Activated naive CD4-positive, alpha-beta T cell treated with Interleukin-2 at 50 U/mL for 16 hours (primary cell): Measurements from ENCODE around the gene SERGEF.

Experiments
- DNase-seq: peaks from one replicate; pipeline ENCODE4 v3.0.0-alpha.2; 2020

Gene SERGEF

GRCh38 chr11:18012906-18013781 is at the start of gene SERGEF:
SERGEF (minus strand) TSS chr11:18013047; CDS start chr11:18013010, 37 bp downstream.
- DNase-seq: peak; percentile 92

DNA sequence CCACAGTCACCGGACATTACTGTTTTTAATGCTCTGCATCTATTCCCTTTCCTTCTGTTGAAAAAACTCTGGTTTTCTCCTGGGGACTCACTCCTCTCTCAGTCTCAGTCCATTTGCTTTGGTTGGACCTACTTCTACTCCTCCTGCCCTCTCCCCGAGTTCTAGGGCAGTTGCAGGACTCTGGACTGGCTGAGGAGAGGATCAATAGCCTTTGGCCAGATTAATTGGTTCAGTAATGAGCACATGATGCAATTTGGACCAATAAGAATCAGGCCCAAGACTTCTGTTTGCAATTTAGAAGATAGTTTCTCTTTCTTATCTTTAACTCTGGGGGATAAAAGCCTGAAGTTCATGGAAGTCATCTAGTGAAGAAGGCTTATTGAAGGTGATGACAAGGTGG is 48.5 kb upstream of the SERGEF start:
- DNase-seq: no peak

DNA sequence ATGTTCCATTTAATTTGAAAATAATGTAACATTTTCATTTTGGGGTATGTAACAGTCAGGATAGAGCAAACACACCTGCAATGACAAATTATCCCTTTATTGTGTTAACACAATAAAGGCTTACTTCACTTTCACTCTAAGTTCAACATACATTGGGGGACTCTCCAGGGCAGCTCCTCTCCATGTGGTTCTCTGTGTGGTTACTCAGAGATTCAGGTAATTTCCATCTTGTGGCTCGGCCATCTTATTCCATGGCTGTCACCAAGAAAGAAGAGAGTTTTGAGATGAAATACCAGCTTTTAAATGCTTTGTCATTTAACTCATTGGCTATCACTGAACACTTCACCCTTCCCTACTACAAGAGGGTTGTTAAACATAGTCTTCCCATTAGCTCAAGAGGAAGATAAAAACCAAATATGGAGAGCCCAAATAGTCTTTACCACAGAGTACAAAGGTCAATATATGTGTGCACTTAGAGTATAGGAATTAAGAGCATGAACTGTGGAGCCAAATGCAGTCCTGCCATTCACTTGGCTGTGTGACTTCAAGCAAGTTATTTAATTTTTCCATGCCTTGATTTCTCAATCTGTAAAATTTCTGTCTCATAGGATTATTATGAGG is 43.8 kb upstream of the SERGEF start:
- no peak for DNase-seq

- no peak for DNase-seq
These were observed 41.8 kb upstream of the SERGEF start for GRCh38 chr11:18054511-18055103.

DNA sequence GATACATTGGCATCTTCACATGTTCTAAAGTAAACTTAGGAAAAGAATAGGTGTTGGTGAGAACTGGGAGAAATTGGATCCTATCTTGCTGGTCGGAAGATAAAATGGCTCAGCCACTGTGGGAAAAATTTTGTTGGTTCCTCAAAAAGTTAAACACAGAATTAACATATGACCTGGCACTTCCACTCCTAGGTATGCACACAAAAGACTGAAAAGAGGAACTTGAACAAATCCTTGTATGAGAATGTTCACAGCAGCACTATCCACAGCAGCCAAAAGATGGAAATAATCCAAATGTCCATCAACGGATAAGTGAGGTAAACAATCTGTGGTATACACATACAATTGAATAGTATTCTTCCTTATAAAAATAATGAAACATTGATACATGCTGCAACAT is 38.0 kb upstream of the SERGEF start:
- DNase-seq: no peak

GRCh38 chr11:18046116-18046777 is 33.4 kb upstream of the SERGEF start, which contains the start of gene TPH1:
TPH1 (minus strand) TSS chr11:18046269; CDS start chr11:18040762, 5,507 bp downstream.
- DNase-seq: no peak

DNA sequence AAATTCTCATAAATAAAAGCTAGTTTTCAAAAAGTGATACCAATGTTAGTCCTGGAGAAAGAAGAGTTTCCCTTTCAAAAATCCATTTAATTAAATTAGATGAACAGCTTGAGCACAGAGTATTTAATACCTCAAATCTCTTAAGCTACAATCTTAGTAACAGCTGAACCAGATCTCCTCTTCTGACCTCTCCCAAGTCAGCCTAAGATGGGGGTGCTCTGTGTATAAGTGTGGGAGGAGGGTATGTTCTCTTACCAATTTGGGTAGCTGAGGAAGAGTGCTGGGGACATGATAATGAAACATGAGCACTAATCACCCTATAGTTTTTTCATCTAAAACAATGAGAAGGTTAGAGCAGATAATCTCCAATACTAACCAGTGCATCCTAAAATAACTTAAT is 23.6 kb upstream of the SERGEF start:
- no peak for DNase-seq

DNA sequence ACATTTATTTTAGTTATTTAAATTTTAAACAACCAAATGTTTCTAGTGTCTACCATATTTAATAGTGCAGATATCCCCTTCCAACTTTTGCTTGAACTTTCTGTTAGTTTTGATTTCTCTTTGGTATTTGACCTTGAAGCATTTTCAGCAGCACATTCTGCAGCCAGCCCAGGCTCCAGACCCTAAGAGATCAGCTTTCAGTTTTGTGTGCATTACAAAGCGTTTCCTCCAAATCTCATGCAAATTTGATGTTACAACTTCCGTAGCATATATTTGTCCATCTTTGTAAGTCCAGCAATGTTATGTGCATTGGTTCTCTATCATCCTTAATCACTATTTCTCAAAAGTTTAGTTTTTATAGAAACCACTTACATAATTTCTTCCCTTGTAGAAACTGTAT is 14.6 kb upstream of the SERGEF start:
- no peak for DNase-seq

- DNase-seq: no peak
These were observed 9.6 kb upstream of the SERGEF start for GRCh38 chr11:18022419-18022818.

GRCh38 chr11:18019650-18020049 is 6.8 kb upstream of the SERGEF start:
- DNase-seq: no peak

GRCh38 chr11:18016789-18017188 is 3.9 kb upstream of the SERGEF start:
- no peak for DNase-seq

GRCh38 chr11:18014876-18015275 is 2.0 kb upstream of the SERGEF start:
- no peak for DNase-seq

GRCh38 chr11:18013790-18014507 is 1.1 kb upstream of the SERGEF start:
- no peak for DNase-seq

DNA sequence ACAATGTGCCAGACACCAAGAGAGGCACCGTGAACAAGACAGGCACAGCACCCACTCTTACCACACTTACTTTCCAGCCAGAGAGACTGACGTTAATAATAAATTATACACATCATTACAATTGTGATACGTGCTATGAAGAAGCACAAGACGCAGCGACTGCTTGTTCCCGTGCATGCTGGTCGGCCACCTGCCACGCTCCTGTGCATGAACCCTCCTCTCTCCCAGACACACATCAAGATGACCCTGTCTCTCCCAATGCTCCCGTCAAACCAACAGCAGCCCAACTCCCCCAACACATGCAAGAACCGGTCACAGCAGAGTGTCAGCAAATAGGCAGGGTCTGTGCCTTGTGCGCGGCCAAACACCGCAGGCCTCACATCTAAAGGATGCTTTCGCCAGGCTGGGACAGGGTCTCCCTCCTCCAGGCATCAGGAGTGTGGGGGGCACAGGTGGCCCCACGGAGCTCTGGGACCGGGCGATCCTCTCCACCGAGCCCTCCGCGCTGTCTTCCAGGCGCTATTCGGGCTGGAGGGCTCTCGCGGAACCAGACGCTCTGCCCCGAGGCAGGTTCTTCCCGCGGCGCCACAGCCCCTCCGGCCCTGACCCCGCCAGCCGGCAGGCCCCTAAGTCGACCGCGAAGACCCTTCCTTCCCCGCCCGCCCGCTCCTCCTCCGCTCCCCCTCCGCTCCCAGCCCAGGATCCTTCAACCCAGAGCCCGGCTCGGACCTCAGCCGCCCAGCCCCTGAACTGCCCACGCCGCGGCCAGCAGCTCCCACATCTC is 533 bp downstream of the SERGEF start:
- DNase-seq: peak; percentile 23

- DNase-seq: no peak
These were observed 1.2 kb downstream of the SERGEF start for GRCh38 chr11:18011633-18012032.

GRCh38 chr11:18010977-18011586 is 1.8 kb downstream of the SERGEF start:
- DNase-seq: no peak

DNA sequence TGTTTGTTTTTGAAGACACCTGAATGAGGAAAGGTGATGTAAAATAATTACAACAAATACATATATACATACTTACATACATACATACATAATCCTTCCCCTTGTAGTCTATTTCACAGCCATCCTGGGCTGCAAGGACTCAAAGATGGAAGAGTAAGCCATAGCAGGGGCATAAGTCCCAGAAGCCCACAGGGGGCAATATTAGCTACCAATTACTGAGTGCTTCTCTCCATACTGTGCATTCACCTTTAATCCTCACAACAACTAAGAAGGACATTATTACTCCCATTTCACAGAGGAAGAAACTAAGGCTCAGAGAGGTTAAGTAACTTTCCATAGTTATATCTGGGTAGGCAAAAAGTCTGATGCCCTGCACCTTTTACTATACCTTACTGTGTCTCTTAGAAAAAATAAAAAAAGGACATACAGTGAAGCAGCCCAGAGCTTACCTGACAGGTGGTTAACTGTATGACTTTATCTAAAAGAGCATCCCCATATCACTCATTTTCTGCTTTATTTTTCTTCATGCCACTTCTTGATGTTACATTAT is 2.7 kb downstream of the SERGEF start:
- no peak for DNase-seq

DNA sequence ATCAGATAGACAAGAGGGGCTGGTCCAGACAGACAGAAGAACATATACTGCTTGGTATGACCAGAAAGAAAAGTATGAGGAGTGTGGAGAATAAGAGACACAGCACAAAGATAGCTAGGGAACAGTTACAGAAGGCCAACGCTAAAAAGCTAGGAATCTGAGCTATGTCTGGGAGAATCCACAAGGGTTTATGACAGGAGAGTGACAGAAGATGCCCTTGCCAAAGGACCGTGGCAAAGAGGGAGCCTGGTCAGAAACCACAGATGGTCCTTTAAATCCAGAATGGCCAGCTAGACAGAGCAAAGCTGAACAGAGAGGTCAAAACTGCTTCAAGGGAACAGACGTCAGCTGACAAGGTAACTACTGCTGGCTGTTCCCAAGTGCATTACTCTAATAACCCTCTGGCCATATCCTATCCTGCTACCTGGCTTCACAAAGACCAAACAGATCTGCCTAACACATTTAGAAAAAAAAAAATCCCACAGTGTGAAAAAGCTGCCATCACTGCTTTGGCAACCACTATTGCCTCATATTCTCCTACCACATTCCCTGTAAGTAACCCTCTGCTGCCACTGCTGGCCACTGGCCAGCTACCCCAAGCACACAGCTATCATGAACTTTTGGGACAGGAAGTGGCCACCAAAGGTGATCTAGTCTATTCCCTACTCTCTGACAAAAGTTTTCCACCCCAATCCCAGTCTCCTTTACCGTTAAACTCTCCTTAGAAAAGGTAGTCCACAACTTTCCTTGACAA is 7.3 kb downstream of the SERGEF start:
- DNase-seq: no peak

DNA sequence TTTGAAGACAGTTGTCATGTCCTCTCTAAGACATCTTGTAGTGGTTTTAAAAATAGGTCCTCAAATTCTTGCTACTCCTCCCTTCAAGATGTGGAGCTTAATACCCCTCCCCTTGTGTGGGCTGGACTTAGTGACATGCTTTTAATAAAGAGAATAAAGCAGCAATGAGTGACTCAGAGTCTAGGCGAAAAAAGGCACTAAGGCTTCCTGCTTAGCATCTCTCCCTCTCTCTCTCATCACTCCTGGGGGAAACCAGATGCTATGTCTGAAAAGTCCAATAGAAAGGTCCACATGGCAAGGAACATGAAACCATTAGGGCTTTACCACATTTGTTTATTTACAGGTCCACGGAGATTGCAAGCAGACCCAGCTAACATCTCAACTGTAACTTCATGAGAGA is 11.7 kb downstream of the SERGEF start:
- no peak for DNase-seq

- no peak for DNase-seq
These were observed 12.1 kb downstream of the SERGEF start for GRCh38 chr11:18000760-18001159.
